ENCODE measurements around the gene KAZN. TPM values are rescaled to one million over a fixed set of nuclear protein-coding genes. Genes with fewer than 3 reads are reported as not detected.

The KAZN gene
- total and polyA plus RNA-seq, 4 experiments from 2014 or later = 0.08 to 0.47 TPM; not detected in 2

GRCh38 chr1:14737561-14738094 is 139.1 kb downstream of the KAZN start:
- H3K4me1 Mint-ChIP-seq = no peaks in the 10 kb centered on the region
- ChIA-PET POLR2A (ENCODE audit: partially characterized antibody) (no interaction called here), CTCF (ENCODE audit: partially characterized antibody) (interaction anchor here (0.6 kb wide), 1 partner anchor 149 kb away, joined by 3 read pairs; no protein-coding TSS in a partner anchor)
- H3K27me3 ChIP-seq (ENCODE audit: insufficient read depth, low read length) = no peaks in the 10 kb centered on the region
- H3K9me3 ChIP-seq (ENCODE audit: control insufficient read depth in 1 of 2, low read length in 2 of 2) = no peaks in the 10 kb centered on the region
- H3K4me3 ChIP-seq (ENCODE audit: low read length in 2 of 2) = no peak overlapping the region
- H3K4me1 ChIP-seq (ENCODE audit: insufficient read depth, low read length) = no peaks in the 10 kb centered on the region
- peaks cover 0 to 2% (median 0%) of the 10 kb centered on the region in 8 donors for H3K9me3 Mint-ChIP-seq
- intact Hi-C loops (cut with micrococcal nuclease) = no loop called here
- H3K36me3 Mint-ChIP-seq = no peaks in the 10 kb centered on the region
- no peak overlapping the region for H3K27ac ChIP-seq (ENCODE audit: low read depth, low read length)
- no peak overlapping the region for H3K27ac Mint-ChIP-seq
- peaks cover 24 to 32% of the 10 kb centered on the region in 2 donors for H3K27me3 Mint-ChIP-seq
- DNase-seq = no peak
- no peaks in the 10 kb centered on the region for H3K36me3 ChIP-seq (ENCODE audit: insufficient read depth, low read length)
- H3K4me3 Mint-ChIP-seq = no peak overlapping the region

- Histone ChIP-seq H3K36me3 (ENCODE audit: insufficient read depth, low read length) (no peaks in the 10 kb centered on the region), H3K27ac (ENCODE audit: low read depth, low read length) (no peak overlapping the region), H3K4me1 (ENCODE audit: insufficient read depth, low read length) (no peaks in the 10 kb centered on the region), H3K9me3 (ENCODE audit: control insufficient read depth in 1 of 2, low read length in 2 of 2) (no peaks in the 10 kb centered on the region), H3K27me3 (ENCODE audit: insufficient read depth, low read length) (no peaks in the 10 kb centered on the region), H3K4me3 (ENCODE audit: low read length in 2 of 2) (no peak overlapping the region)
- H3K4me3 Mint-ChIP-seq = no peak overlapping the region
- H3K27ac Mint-ChIP-seq = no peak overlapping the region
- POLR2A ChIA-PET (ENCODE audit: partially characterized antibody) = no interaction called here
- H3K27me3 Mint-ChIP-seq = peaks cover 25 to 35% of the 10 kb centered on the region in 2 donors
- H3K4me1 Mint-ChIP-seq = no peaks in the 10 kb centered on the region
- peaks cover 0 to 2% (median 0%) of the 10 kb centered on the region in 8 donors for H3K9me3 Mint-ChIP-seq
- H3K36me3 Mint-ChIP-seq = no peaks in the 10 kb centered on the region
- DNase-seq = no peak
- CTCF ChIA-PET (ENCODE audit: partially characterized antibody) = interaction anchor here (0.6 kb wide), 1 partner anchor 149 kb away, joined by 3 read pairs; no protein-coding TSS in a partner anchor
- intact Hi-C loops (cut with micrococcal nuclease) = no loop called here
Measured at GRCh38 chr1:14738235-14738634, 139.8 kb downstream of the KAZN start.

- Mint-ChIP-seq H3K4me3 (no peak overlapping the region), H3K27ac (no peak overlapping the region), H3K27me3 (peaks cover 25 to 35% of the 10 kb centered on the region in 2 donors), H3K9me3 (peaks cover 0 to 2% (median 0%) of the 10 kb centered on the region in 8 donors), H3K36me3 (no peaks in the 10 kb centered on the region), H3K4me1 (no peaks in the 10 kb centered on the region)
- ChIA-PET CTCF (ENCODE audit: partially characterized antibody) (no interaction called here), POLR2A (ENCODE audit: partially characterized antibody) (no interaction called here)
- H3K36me3 ChIP-seq (ENCODE audit: insufficient read depth, low read length) = no peaks in the 10 kb centered on the region
- intact Hi-C loops (cut with micrococcal nuclease) = no loop called here
- no peaks in the 10 kb centered on the region for H3K9me3 ChIP-seq (ENCODE audit: control insufficient read depth in 1 of 2, low read length in 2 of 2)
- H3K27me3 ChIP-seq (ENCODE audit: insufficient read depth, low read length) = no peaks in the 10 kb centered on the region
- no peak for DNase-seq
- no peaks in the 10 kb centered on the region for H3K4me1 ChIP-seq (ENCODE audit: insufficient read depth, low read length)
- no peak overlapping the region for H3K27ac ChIP-seq (ENCODE audit: low read depth, low read length)
- H3K4me3 ChIP-seq (ENCODE audit: low read length in 2 of 2) = no peak overlapping the region
Measured at GRCh38 chr1:14738647-14739046, 140.2 kb downstream of the KAZN start.

- CTCF ChIA-PET (ENCODE audit: partially characterized antibody) = no interaction called here
- Histone ChIP-seq H3K9me3 (ENCODE audit: control insufficient read depth in 1 of 2, low read length in 2 of 2) (no peaks in the 10 kb centered on the region), H3K27ac (ENCODE audit: low read depth, low read length) (no peak overlapping the region), H3K4me1 (ENCODE audit: insufficient read depth, low read length) (no peaks in the 10 kb centered on the region), H3K36me3 (ENCODE audit: insufficient read depth, low read length) (no peaks in the 10 kb centered on the region), H3K4me3 (ENCODE audit: low read length in 2 of 2) (no peak overlapping the region), H3K27me3 (ENCODE audit: insufficient read depth, low read length) (no peaks in the 10 kb centered on the region)
- H3K4me3 Mint-ChIP-seq = no peak overlapping the region
- peaks cover 21 to 35% of the 10 kb centered on the region in 2 donors for H3K27me3 Mint-ChIP-seq
- H3K27ac Mint-ChIP-seq = no peak overlapping the region
- POLR2A ChIA-PET (ENCODE audit: partially characterized antibody) = no interaction called here
- no peaks in the 10 kb centered on the region for H3K4me1 Mint-ChIP-seq
- H3K36me3 Mint-ChIP-seq = no peaks in the 10 kb centered on the region
- intact Hi-C loops (cut with micrococcal nuclease) = no loop called here
- no peak for DNase-seq
- H3K9me3 Mint-ChIP-seq = peaks cover 0 to 2% (median 0%) of the 10 kb centered on the region in 8 donors
Measured at GRCh38 chr1:14739082-14739832, 140.8 kb downstream of the KAZN start.

- H3K4me1 Mint-ChIP-seq = no peaks in the 10 kb centered on the region
- ChIA-PET CTCF (ENCODE audit: partially characterized antibody) (no interaction called here), POLR2A (ENCODE audit: partially characterized antibody) (no interaction called here)
- H3K27ac ChIP-seq (ENCODE audit: low read depth, low read length) = no peak overlapping the region
- H3K9me3 Mint-ChIP-seq = peaks cover 0 to 2% (median 0%) of the 10 kb centered on the region in 8 donors
- no peak overlapping the region for H3K4me3 Mint-ChIP-seq
- no peak overlapping the region for H3K27ac Mint-ChIP-seq
- H3K9me3 ChIP-seq (ENCODE audit: control insufficient read depth in 1 of 2, low read length in 2 of 2) = no peaks in the 10 kb centered on the region
- H3K4me1 ChIP-seq (ENCODE audit: insufficient read depth, low read length) = no peaks in the 10 kb centered on the region
- H3K36me3 Mint-ChIP-seq = no peaks in the 10 kb centered on the region
- intact Hi-C loops (cut with micrococcal nuclease) = no loop called here
- peaks cover 21 to 34% of the 10 kb centered on the region in 2 donors for H3K27me3 Mint-ChIP-seq
- H3K4me3 ChIP-seq (ENCODE audit: low read length in 2 of 2) = no peak overlapping the region
- no peaks in the 10 kb centered on the region for H3K36me3 ChIP-seq (ENCODE audit: insufficient read depth, low read length)
- no peak for DNase-seq
- no peaks in the 10 kb centered on the region for H3K27me3 ChIP-seq (ENCODE audit: insufficient read depth, low read length)
Measured at GRCh38 chr1:14740016-14740415, 141.5 kb downstream of the KAZN start.

- DNase-seq = no peak
- Mint-ChIP-seq H3K9me3 (peaks cover 0 to under 1% (median 0%) of the 10 kb centered on the region in 8 donors), H3K36me3 (no peaks in the 10 kb centered on the region), H3K4me3 (no peak overlapping the region), H3K27me3 (peaks cover 18 to 34% of the 10 kb centered on the region in 2 donors), H3K27ac (no peak overlapping the region), H3K4me1 (no peaks in the 10 kb centered on the region)
- ChIA-PET POLR2A (ENCODE audit: partially characterized antibody) (no interaction called here), CTCF (ENCODE audit: partially characterized antibody) (no interaction called here)
- no peak overlapping the region for H3K4me3 ChIP-seq (ENCODE audit: low read length in 2 of 2)
- no peaks in the 10 kb centered on the region for H3K9me3 ChIP-seq (ENCODE audit: control insufficient read depth in 1 of 2, low read length in 2 of 2)
- no peaks in the 10 kb centered on the region for H3K27me3 ChIP-seq (ENCODE audit: insufficient read depth, low read length)
- no peak overlapping the region for H3K27ac ChIP-seq (ENCODE audit: low read depth, low read length)
- H3K36me3 ChIP-seq (ENCODE audit: insufficient read depth, low read length) = no peaks in the 10 kb centered on the region
- H3K4me1 ChIP-seq (ENCODE audit: insufficient read depth, low read length) = no peaks in the 10 kb centered on the region
- intact Hi-C loops (cut with micrococcal nuclease) = no loop called here
Measured at GRCh38 chr1:14741082-14741481, 142.6 kb downstream of the KAZN start.

- Histone ChIP-seq H3K9me3 (ENCODE audit: control insufficient read depth in 1 of 2, low read length in 2 of 2) (no peaks in the 10 kb centered on the region), H3K36me3 (ENCODE audit: insufficient read depth, low read length) (no peaks in the 10 kb centered on the region), H3K27me3 (ENCODE audit: insufficient read depth, low read length) (no peaks in the 10 kb centered on the region), H3K4me3 (ENCODE audit: low read length in 2 of 2) (no peak overlapping the region), H3K27ac (ENCODE audit: low read depth, low read length) (no peak overlapping the region), H3K4me1 (ENCODE audit: insufficient read depth, low read length) (no peaks in the 10 kb centered on the region)
- Mint-ChIP-seq H3K36me3 (no peaks in the 10 kb centered on the region), H3K27me3 (peaks cover 18 to 34% of the 10 kb centered on the region in 2 donors), H3K4me3 (no peak overlapping the region), H3K27ac (no peak overlapping the region), H3K9me3 (no peaks in the 10 kb centered on the region), H3K4me1 (no peaks in the 10 kb centered on the region)
- intact Hi-C loops (cut with micrococcal nuclease) = no loop called here
- DNase-seq = no peak
- ChIA-PET POLR2A (ENCODE audit: partially characterized antibody) (no interaction called here), CTCF (ENCODE audit: partially characterized antibody) (no interaction called here)
Measured at GRCh38 chr1:14741532-14741931, 143.0 kb downstream of the KAZN start.
